Frontal cortex (tissue), 4 donors: Measurements from ENCODE around the gene PRRT2. TPM values are rescaled to one million over a fixed set of nuclear protein-coding genes. Genes with fewer than 3 reads are reported as not detected.

Experiments used
- DNase-seq, 2 donors: peaks; one replicate each; pipeline ENCODE4 v3.0.0; 2012; ENCODE audit warnings: low spot score in 2 of 2
- FAIRE-seq: peaks from 2 replicates; lab custom pipeline; 2012; peaks lifted over from hg19 to GRCh38; lab: Jason Lieb, UNC
- total RNA-seq: library from RNA; depleted of rRNA; stranded (reverse); fragments of >200 nt; gene quantifications from one replicate; pipeline ENCODE4 v1.2.3, GENCODE V29; 2014
- donor health status: control.
- donor health status: control.
- donor health status: control.

PRRT2 gene
- total RNA-seq, 1 donor from 2014 or later: 15.9 TPM

DNA sequence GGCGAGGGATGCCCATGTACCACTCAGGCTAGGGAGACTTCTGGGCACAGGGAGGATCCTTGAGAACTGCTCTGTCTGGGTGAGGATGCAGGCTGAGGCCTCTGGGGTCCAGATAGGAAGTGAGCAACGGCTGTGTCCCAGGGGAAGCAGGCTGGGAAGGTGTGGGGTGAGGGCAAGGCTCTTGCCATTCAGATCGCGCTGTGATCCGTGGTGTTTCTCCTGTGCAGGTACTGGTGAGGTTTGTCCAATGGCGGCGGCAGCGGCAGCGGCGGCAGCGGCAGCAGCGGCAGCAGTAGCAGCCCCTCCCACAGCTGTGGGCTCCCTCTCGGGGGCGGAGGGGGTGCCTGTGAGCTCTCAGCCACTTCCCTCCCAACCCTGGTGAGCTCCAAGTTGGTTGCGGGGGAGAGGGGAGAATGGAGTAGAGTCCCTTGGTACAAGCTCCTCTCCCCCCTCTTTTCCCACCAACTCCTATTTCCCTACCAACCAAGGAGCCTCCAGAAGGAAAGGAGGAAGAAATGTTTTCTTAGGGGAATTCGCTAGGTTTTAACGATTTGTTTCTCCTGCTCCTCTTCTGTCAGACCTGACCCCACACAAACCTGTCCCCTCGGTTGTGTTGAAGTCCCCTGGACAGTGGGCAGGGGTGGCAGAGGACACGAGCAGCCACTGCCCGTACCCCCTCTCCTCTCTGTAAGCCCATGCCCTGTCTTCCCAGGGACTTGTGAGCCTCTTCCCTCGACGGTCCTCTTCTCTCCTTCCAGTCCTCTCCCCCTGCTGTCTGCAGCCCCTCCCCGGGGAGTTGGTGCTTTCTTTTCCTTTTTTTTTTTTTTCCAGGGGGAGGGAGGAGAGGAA lies 1.9 kb upstream of the PRRT2 start:
- DNase-seq (no peak), FAIRE-seq (no peak)

DNA sequence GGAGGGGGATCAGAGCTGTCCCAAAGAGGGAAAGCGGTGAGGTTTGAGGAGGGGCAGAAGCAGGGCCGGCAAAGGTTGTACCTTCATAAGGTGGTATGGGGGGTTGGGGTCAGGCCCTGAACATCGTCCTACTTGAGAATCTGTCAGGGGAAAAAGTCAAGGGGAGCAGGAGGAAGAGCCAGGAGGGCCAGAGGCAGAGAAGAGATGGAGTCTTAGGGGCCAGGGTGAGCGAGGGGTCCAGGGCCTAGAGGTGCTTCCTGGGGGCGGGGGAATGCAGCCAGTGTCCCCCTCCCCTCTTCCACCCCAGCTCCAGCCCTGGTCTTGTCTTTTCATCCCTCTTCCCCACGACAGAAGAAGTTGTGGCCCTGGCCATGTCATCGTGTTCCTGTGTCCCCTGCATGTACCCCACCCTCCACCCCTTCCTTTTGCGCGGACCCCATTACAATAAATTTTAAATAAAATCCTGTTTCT lies 1.3 kb upstream of the PRRT2 start:
- no peak for FAIRE-seq
- peak in 1 of 2 donors; percentile 22 for DNase-seq

DNA sequence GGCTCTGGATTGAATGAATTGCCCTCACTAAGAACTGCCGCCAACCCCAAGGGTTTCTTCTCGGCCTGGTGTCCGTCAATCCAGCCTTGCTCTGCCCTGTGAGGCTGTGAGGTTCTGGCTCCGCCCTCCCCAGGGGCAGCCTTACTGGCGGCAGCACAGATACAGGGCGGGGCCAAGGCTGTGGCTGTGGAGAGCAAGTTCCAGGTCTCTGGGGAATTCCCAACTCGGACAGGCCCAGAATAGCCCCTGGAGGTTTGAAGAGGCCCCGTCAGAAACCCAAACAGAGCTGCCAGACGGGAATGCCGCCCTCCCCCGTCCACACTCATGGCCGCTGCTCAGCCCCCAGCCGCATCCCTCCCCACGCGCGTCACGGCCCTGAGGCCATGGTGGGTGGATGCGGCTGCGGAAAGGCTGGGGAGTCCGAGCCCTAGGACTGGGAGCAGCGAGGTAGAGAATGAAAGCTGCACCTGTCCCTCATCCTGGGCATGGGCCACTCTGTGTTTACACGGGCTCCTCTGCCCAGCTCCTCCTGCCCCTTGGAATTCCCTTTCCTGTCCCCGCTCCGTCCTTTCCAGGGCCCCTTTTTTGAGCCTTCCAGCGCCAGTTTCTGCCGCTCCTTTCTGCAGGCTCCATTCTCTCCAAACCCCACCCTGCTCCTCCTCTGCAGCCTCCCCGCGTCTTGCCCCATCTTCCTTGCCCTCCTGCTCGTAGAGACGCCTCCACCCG lies 660 bp upstream of the PRRT2 start:
- FAIRE-seq: no peak
- peak; percentile 89 to 91 for DNase-seq

- DNase-seq (no peak), FAIRE-seq (no peak)
These were observed 1.0 kb downstream of the PRRT2 start for GRCh38 chr16:29812754-29813643.

DNA sequence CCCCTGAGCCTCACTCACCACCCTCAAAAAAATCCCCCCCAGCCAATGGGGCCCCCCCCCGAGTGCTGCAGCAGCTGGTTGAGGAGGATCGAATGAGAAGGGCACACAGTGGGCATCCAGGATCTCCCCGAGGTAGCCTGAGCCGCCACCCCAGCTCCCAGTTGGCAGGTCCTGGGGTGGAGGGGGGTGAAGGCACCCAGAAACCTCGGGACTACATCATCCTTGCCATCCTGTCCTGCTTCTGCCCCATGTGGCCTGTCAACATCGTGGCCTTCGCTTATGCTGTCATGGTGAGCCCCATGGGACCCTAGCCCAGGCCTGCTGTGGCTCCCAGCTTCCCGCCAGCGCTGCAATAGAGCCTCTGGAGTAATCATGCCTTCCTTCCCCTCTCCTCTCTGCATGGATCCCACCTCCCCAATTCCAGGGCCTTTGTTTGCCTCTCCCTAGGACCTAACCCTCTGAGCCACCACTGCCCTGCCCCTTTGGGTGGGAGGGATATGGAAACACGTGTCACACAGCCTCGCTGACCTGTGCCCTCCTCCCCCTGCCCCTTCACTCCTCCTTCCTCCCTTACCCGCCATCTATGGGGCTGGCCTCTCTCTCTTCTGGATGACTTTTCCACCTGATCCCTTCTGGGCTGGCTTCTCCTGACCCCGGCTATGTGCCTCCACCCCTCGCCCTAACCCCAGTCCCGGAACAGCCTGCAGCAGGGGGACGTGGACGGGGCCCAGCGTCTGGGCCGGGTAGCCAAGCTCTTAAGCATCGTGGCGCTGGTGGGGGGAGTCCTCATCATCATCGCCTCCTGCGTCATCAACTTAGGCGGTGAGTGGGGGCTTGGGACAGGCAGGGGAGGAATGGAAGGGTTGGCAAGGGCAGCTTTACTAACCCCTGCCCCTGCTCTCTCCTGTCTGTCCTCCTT lies 1.9 kb downstream of the PRRT2 start:
- DNase-seq: no peak

DNA sequence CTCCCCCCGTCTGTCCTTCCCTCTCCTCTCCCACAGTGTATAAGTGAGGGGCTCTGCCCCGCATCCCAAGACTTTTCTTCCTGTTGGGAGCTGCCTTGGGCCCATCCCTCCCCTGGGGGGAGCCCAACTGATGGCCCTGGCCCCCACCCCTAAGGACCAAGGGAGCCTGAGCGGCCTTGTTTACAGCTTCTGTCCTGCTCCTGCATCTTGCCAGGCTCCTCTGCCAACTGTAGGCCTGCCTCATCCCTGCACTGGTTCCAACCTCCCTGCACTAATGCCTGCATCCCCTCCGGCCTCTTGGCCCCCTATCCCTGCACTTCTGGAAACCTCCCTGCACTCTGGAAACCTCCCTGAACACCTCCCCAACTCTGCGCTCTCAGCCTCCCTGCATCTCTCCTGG lies 2.6 kb downstream of the PRRT2 start:
- DNase-seq (no peak), FAIRE-seq (no peak)

More for the DNA sequence above, 1.9 kb downstream of the PRRT2 start:
- no peak for FAIRE-seq

DNA sequence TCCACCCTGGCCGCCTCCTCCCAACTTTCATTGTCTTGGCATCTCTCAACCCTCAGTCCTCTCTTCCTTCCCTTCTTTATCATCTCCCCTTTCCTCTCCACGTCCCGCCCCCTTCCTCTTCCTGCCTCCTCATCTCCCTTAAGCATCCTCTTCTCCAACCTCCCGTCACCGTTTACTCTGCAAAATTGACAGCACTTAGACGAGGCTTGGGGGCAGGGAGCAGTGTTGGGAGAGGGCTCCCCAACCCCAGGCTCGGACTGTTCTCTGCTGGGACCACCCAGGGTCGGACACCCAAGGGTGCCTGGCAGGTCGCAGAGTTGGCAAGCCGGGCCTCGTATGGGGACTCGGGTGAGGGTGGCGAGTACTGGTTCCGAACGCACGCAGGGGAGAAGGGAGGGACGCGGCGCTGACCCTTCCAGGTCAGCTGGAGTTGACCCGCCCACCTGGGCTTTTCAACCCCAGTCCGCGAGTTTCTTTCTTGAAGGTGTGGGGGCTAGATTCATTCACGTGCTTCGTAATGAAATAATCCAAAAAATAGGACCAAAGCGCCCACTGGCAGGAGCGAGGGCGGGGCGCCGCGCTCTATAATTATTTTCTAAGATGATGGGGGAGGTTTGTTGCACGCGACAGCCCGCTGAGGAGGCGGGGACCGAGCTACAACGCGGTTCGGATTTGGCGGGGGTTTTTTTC lies 3.2 kb downstream of the PRRT2 start:
- DNase-seq (no peak), FAIRE-seq (no peak)

GRCh38 chr16:29815793-29816693 lies 4.0 kb downstream of the PRRT2 start, which contains the start of gene PAGR1:
PAGR1 (plus strand) TSS chr16:29816152; CDS start chr16:29816526, 374 bp downstream.
- DNase-seq (peak; percentile 92 to 93), FAIRE-seq (no peak)

DNA sequence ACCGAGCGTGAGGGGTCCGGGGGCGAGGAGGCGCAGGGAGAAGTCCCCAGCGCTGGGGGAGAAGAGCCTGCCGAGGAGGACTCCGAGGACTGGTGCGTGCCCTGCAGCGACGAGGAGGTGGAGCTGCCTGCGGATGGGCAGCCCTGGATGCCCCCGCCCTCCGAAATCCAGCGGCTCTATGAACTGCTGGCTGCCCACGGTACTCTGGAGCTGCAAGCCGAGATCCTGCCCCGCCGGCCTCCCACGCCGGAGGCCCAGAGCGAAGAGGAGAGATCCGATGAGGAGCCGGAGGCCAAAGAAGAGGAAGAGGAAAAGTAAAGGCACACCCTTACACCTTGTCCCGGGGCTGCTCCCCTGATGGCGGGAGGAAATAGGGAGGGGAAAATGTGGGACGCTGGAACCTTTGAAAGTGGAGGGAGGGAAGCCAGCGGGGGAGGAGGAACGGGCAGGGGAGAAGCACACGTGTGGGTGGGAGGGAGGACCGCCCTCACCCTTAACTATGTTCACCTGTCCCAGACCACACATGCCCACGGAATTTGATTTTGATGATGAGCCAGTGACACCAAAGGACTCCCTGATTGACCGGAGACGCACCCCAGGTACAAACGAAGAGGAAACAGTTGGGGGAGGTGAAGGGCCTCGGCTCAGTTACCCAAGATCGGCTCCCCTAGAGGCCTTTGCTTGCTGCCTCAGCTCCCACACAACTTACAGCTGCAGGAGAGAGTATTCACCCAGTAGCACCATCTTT lies 4.9 kb downstream of the PRRT2 start:
- FAIRE-seq (no peak), DNase-seq (peak; percentile 46 to 54)

DNA sequence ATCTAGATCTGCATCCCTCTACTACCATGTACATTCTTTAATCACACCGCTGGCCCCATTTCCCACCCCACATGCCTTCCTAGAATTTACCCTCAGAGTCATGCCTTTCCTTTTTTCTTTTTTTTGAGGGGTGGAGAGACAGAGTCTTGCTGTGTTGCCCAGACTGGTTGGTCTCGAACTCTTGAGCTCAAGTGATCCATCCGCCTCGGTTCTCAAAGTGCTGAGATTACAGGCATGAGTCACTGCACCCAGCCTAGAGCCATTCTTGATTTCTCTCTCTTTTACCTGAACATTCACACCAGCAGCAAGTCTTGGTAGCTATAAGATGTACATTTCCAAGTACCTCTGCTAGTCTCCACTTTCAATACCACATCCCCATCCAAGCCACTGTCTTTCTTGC lies 6.1 kb downstream of the PRRT2 start:
- no peak for FAIRE-seq

DNA sequence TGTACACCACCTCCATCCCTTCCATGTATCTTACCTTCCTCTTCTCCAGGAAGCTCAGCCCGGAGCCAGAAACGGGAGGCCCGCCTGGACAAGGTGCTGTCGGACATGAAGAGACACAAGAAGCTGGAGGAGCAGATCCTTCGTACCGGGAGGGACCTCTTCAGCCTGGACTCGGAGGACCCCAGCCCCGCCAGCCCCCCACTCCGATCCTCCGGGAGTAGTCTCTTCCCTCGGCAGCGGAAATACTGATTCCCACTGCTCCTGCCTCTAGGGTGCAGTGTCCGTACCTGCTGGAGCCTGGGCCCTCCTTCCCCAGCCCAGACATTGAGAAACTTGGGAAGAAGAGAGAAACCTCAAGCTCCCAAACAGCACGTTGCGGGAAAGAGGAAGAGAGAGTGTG lies 7.5 kb downstream of the PRRT2 start:
- FAIRE-seq: no peak
- no peak for DNase-seq

More for the DNA sequence above, 6.1 kb downstream of the PRRT2 start:
- no peak for DNase-seq

- DNase-seq: peak; percentile 50 to 66
- no peak for FAIRE-seq
These were observed 8.3 kb downstream of the PRRT2 start, which contains the start of gene MVP for GRCh38 chr16:29820271-29820701. MVP (plus strand) TSS chr16:29820462; CDS start chr16:29830550, 10,088 bp downstream.

GRCh38 chr16:29820730-29821642 lies 9.0 kb downstream of the PRRT2 start:
- FAIRE-seq (no peak), DNase-seq (no peak)

- DNase-seq (no peak), FAIRE-seq (no peak)
These were observed 9.7 kb downstream of the PRRT2 start for GRCh38 chr16:29821643-29822115.

- FAIRE-seq (no peak), DNase-seq (no peak)
These were observed 12.7 kb downstream of the PRRT2 start for GRCh38 chr16:29824589-29825144.
